ENCODE results near the gene SLC6A6.

SLC6A6 gene

GRCh38 chr3:14372587-14372986 lies 29.8 kb upstream of the SLC6A6 start:
- no peak for DNase-seq

- DNase-seq = no peak
Measured at GRCh38 chr3:14373753-14374376, 28.5 kb upstream of the SLC6A6 start.

- no peak for DNase-seq
Measured at GRCh38 chr3:14374444-14374883, 27.9 kb upstream of the SLC6A6 start.

GRCh38 chr3:14375192-14375591 lies 27.2 kb upstream of the SLC6A6 start:
- DNase-seq = no peak

GRCh38 chr3:14376348-14377043 lies 25.9 kb upstream of the SLC6A6 start:
- DNase-seq = no peak

- DNase-seq = no peak
Measured at GRCh38 chr3:14377044-14377837, 25.2 kb upstream of the SLC6A6 start.

- DNase-seq = peak; percentile 42 to 52
Measured at GRCh38 chr3:14377838-14378169, 24.6 kb upstream of the SLC6A6 start.

GRCh38 chr3:14378415-14378814 lies 24.0 kb upstream of the SLC6A6 start:
- DNase-seq = peak in 1 of 2 experiments; percentile 17

GRCh38 chr3:14379843-14380242 lies 22.6 kb upstream of the SLC6A6 start:
- no peak for DNase-seq

- no peak for DNase-seq
Measured at GRCh38 chr3:14386254-14386653, 16.2 kb upstream of the SLC6A6 start.

GRCh38 chr3:14388201-14388600 lies 14.2 kb upstream of the SLC6A6 start:
- no peak for DNase-seq

GRCh38 chr3:14389166-14389606 lies 13.2 kb upstream of the SLC6A6 start:
- no peak for DNase-seq

- DNase-seq = no peak
Measured at GRCh38 chr3:14389716-14390115, 12.7 kb upstream of the SLC6A6 start.

GRCh38 chr3:14391033-14391432 lies 11.4 kb upstream of the SLC6A6 start:
- DNase-seq = no peak

- no peak for DNase-seq
Measured at GRCh38 chr3:14392231-14392630, 10.2 kb upstream of the SLC6A6 start.

GRCh38 chr3:14392803-14393319 lies 9.5 kb upstream of the SLC6A6 start:
- DNase-seq = no peak

- DNase-seq = no peak
Measured at GRCh38 chr3:14393440-14394106, 8.8 kb upstream of the SLC6A6 start.

GRCh38 chr3:14396031-14396692 lies 6.2 kb upstream of the SLC6A6 start:
- DNase-seq = no peak

- DNase-seq = no peak
Measured at GRCh38 chr3:14397046-14397445, 5.4 kb upstream of the SLC6A6 start.

GRCh38 chr3:14397531-14397930 lies 4.9 kb upstream of the SLC6A6 start:
- no peak for DNase-seq

GRCh38 chr3:14397940-14398796 lies 4.2 kb upstream of the SLC6A6 start:
- no peak for DNase-seq

- DNase-seq = no peak
Measured at GRCh38 chr3:14398797-14399106, 3.7 kb upstream of the SLC6A6 start.
